Measurements from ENCODE around the gene PAXIP1. TPM values are rescaled to one million over a fixed set of nuclear protein-coding genes. Genes with fewer than 3 reads are reported as not detected.

Gene PAXIP1
- total and polyA plus RNA-seq, 7 donors: 4.2 to 13.6 (median 9.2) TPM

DNA sequence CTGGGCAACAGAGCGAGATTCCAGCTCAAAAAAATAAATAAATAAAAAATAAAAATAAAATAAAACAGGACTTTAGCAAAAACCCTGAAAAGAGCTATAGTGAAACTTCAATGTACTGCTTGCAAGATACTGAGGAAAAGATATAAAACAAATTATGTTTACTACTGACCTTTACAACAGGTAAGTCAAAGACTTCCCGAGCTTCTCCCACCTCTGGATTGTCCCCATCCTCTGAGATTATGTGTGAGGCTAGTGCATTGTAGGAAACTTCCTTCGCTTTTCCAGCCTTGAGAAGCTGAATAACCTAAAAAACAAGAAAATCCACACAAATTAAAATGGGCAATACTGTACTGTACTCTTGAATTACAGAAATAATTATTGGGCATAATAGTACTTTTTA, 4.4 kb downstream of the PAXIP1 start:
- Histone ChIP-seq H3K4me3 (no peak overlapping the region), H3K27me3 (no peaks in the 10 kb centered on the region), H3K27ac (no peak overlapping the region), H3K36me3 (peaks cover 3 to 41% (median 12%) of the 10 kb centered on the region in 4 donors), H3K4me1 (peaks cover 0 to 10% (median 7%) of the 10 kb centered on the region in 4 donors), H3K9me3 (no peaks in the 10 kb centered on the region)
- TF ChIP-seq POLR2AphosphoS5 (IDR thresholded peaks at IDR 0.05) (no peak), EP300 (IDR thresholded peaks at IDR 0.05) (no peak)
- TF ChIP-seq, protein P1, sequence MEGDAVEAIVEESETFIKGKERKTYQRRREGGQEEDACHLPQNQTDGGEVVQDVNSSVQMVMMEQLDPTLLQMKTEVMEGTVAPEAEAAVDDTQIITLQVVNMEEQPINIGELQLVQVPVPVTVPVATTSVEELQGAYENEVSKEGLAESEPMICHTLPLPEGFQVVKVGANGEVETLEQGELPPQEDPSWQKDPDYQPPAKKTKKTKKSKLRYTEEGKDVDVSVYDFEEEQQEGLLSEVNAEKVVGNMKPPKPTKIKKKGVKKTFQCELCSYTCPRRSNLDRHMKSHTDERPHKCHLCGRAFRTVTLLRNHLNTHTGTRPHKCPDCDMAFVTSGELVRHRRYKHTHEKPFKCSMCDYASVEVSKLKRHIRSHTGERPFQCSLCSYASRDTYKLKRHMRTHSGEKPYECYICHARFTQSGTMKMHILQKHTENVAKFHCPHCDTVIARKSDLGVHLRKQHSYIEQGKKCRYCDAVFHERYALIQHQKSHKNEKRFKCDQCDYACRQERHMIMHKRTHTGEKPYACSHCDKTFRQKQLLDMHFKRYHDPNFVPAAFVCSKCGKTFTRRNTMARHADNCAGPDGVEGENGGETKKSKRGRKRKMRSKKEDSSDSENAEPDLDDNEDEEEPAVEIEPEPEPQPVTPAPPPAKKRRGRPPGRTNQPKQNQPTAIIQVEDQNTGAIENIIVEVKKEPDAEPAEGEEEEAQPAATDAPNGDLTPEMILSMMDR (IDR thresholded peaks at IDR 0.05): no peak
- 93 to 97% methylated on average over 3 of the region's 3 CpGs for WGBS, 2 donors
- no peak for DNase-seq
- intact Hi-C loops (cut with DNase I): loop anchor here (1.0 kb wide), 1 partner anchor 22 kb away; no protein-coding TSS in a partner anchor

DNA sequence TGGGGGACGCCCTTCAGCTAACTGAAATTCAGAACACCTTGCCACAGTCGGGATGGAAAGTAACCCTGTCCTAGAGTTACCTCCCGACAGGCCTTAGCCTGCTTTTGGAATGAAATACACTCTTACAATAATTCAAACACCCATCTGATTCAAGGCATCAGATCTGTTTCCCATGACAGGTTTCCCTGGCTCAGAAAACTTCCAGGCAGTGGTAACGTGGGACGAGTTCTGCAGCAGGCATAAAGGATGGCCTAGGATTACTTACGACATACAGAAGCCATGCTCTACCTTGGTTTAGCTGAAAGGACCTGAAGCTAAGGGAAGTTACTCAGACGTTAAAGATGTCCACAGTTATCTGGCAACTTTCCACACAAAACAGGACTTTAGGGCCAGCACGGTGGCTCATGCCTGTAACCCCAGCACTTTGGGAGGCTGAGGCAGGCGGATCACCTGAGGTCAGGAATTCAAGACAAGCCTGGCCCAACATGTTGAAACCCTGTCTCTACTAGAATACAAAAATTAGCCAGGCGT, 5.0 kb downstream of the PAXIP1 start:
- Histone ChIP-seq H3K4me3 (no peak overlapping the region), H3K27ac (no peak overlapping the region), H3K36me3 (peaks cover 3 to 45% (median 13%) of the 10 kb centered on the region in 4 donors), H3K9me3 (no peaks in the 10 kb centered on the region), H3K27me3 (no peaks in the 10 kb centered on the region), H3K4me1 (peaks cover 0 to 10% (median 7%) of the 10 kb centered on the region in 4 donors)
- WGBS, 2 donors: 89 to 92% methylated on average over 10 of the region's 10 CpGs
- intact Hi-C loops (cut with DNase I): loop anchor here (1.0 kb wide), 1 partner anchor 22 kb away; no protein-coding TSS in a partner anchor
- no peak for DNase-seq
- TF ChIP-seq POLR2A (IDR thresholded peaks at IDR 0.05) (no peak), EP300 (IDR thresholded peaks at IDR 0.05) (no peak), POLR2AphosphoS5 (IDR thresholded peaks at IDR 0.05) (no peak)
- TF ChIP-seq, protein P1 (IDR thresholded peaks at IDR 0.05): no peak

- H3K9me3 ChIP-seq: no peaks in the 10 kb centered on the region
- H3K27ac ChIP-seq: no peak overlapping the region
- DNase-seq: no peak
- H3K27me3 ChIP-seq: no peaks in the 10 kb centered on the region
- no peak overlapping the region for H3K4me3 ChIP-seq
- H3K4me1 ChIP-seq: peaks cover 0 to 6% (median 4%) of the 10 kb centered on the region in 4 donors
- 97 to 98% methylated on average over 4 of the region's 4 CpGs for WGBS, 2 donors
- intact Hi-C loops (cut with DNase I): no loop called here
- TF ChIP-seq, protein P1 (IDR thresholded peaks at IDR 0.05): no peak
- TF ChIP-seq POLR2A (IDR thresholded peaks at IDR 0.05) (no peak), EP300 (IDR thresholded peaks at IDR 0.05) (no peak), POLR2AphosphoS5 (IDR thresholded peaks at IDR 0.05) (no peak)
- H3K36me3 ChIP-seq: peaks cover 3 to 56% (median 14%) of the 10 kb centered on the region in 4 donors
These were observed 6.2 kb downstream of the PAXIP1 start for GRCh38 chr7:154996756-154997155.

DNA sequence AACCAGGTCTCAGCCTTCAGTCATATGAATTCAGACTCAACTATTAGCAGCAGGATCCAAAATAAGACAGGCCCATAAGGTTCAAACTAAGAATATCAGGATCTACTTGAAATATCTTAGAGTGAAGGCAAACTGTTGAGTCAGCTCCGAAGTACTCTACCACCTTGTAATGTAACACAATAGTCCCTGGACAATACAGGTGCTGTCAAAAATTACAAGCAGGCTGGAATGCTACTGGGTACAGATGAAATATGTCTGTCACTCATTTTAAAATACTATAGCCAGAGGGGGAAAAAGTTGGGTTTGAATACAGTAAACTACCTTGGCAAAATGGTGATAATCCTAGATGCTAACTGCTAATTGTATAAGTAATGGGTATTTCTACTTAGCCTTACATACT, 6.8 kb downstream of the PAXIP1 start:
- no peaks in the 10 kb centered on the region for H3K27me3 ChIP-seq
- 89 to 91% methylated on average over 1 of the region's 1 CpG for WGBS, 2 donors
- intact Hi-C loops (cut with DNase I): no loop called here
- TF ChIP-seq EP300 (IDR thresholded peaks at IDR 0.05): no peak
- TF ChIP-seq, protein P1 (IDR thresholded peaks at IDR 0.05): no peak
- TF ChIP-seq POLR2AphosphoS5 (IDR thresholded peaks at IDR 0.05): no peak
- no peak for TF ChIP-seq POLR2A (IDR thresholded peaks at IDR 0.05)
- peaks cover 3 to 63% (median 14%) of the 10 kb centered on the region in 4 donors for H3K36me3 ChIP-seq
- peaks cover 0 to 5% (median 0%) of the 10 kb centered on the region in 4 donors for H3K4me1 ChIP-seq
- no peak for DNase-seq
- H3K4me3 ChIP-seq: no peak overlapping the region
- no peaks in the 10 kb centered on the region for H3K9me3 ChIP-seq
- H3K27ac ChIP-seq: no peak overlapping the region

DNA sequence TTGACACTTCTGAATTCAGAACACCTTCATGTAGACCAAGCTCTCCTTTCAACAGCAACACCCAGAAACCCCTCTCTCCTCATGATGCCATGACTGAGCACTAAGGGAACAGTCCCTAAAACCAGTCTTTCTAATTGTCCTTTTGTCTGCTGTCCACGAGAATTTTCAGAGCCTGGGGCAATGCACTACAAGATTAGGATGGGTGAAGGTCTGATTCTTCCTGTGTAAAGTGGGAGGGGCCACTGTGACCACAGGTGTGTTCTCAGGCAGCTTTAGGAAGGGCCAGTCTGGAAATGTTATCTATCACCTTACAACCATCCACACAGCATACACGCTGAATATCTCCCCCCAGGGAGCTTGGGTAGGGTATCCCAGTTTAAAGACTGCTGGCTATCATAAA, 7.9 kb downstream of the PAXIP1 start:
- intact Hi-C loops (cut with DNase I): no loop called here
- H3K27ac ChIP-seq: no peak overlapping the region
- no peak for TF ChIP-seq POLR2A (IDR thresholded peaks at IDR 0.05)
- DNase-seq: no peak
- peaks cover 3 to 67% (median 14%) of the 10 kb centered on the region in 4 donors for H3K36me3 ChIP-seq
- WGBS, 2 donors: 62 to 88% methylated on average over 2 of the region's 2 CpGs
- no peak overlapping the region for H3K4me3 ChIP-seq
- no peaks in the 10 kb centered on the region for H3K4me1 ChIP-seq
- H3K27me3 ChIP-seq: no peaks in the 10 kb centered on the region
- no peaks in the 10 kb centered on the region for H3K9me3 ChIP-seq

Measured in sigmoid colon (tissue), 7 donors.